Measurements from ENCODE around the gene PTAR1. TPM values are rescaled to one million over a fixed set of nuclear protein-coding genes. Genes with fewer than 3 reads are reported as not detected.

Gene PTAR1
- total RNA-seq, 1 experiment from 2014 or later = 32.2 TPM

DNA sequence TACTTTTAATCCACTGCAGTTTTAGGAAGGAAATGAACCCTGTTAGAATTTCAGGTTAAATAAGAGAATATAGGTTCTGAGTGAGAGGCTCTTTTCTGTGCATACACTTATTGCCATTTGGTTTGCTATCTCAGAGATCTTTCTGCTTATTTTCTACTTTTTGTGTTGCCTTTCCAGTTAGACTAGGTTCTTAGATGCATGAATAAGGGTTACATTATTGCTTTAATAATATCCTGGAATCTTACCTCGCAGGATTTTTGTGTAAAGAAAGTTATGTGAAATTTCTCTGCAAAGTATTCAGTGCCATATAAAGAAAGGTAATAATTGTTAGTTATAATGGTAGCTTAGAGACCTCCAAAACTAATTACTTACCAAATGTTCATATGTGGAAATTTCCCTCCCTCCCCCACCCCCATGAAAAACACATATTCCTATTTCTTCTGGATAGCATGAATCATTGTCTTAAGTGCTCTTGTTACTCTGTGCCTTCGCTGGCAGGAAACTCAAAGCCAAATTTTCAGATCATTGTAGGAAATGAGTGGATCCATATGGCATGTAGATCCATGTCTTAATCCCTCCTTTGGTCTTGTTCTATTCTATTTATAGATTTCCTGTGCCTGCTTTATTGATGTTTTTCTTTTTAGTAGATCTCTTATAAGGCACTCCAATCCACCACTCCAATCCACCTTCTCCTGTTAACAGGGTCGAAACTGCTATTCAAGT is 84.9 kb downstream of the PTAR1 start:
- no peaks in the 10 kb centered on the region for H4K20me1 ChIP-seq (ENCODE audit: insufficient read depth)
- no peaks in the 10 kb centered on the region for H3K36me3 ChIP-seq (ENCODE audit: control insufficient read depth in 1 of 2, insufficient read depth in 2 of 2, low read length in 2 of 2)
- intact Hi-C loops (cut with micrococcal nuclease) = loop anchor here (5.0 kb wide), 4 partner anchors 82 to 257 kb away; no protein-coding TSS in a partner anchor
- H2AFZ ChIP-seq (ENCODE audit: low read depth, low read length, poor library complexity, severe bottlenecking) = peak overlapping the region; percentile 65
- CTCF ChIA-PET = interaction anchor here (2.7 to 3.0 kb wide), 2 partner anchors 245 to 436 kb away, joined by 5 to 12 read pairs; no protein-coding TSS in a partner anchor
- no TSS peak for BruUV-seq (replicated peaks)
- POLR2A ChIA-PET = no interaction called here
- RAD21 ChIA-PET (ENCODE audit: low non-redundant PET in 1 of 2, low total read pairs in 2 of 2, uncharacterized antibody in 2 of 2, unreplicated experiment in 2 of 2) = no interaction called here
- H3K27me3 ChIP-seq (ENCODE audit: insufficient read depth, low read length) = no peaks in the 10 kb centered on the region; the same call in 1 of the 2 replicates
- H3K4me1 ChIP-seq (ENCODE audit: control insufficient read depth in 1 of 2, insufficient read depth in 2 of 2, low read length in 2 of 2) = peaks cover 3 to 14% of the 10 kb centered on the region in 2 experiments; a peak in 3 of 4 replicates
- no peaks in the 10 kb centered on the region for H3K9me3 ChIP-seq (ENCODE audit: control insufficient read depth in 1 of 2, insufficient read depth in 1 of 2, low read depth in 1 of 2, low read length in 2 of 2)
- TF ChIP-seq FOSL1 (IDR thresholded peaks at IDR 0.05; ENCODE audit: low read depth) (no peak), CBX3 (IDR thresholded peaks at IDR 0.05; ENCODE audit: low read depth) (no peak), EZH2 (IDR thresholded peaks at IDR 0.05) (no peak), ZBTB33 (IDR thresholded peaks at IDR 0.05; ENCODE audit: extremely low read depth, insufficient replicate concordance, low read length) (no peak), POLR2AphosphoS5 (IDR thresholded peaks at IDR 0.05; ENCODE audit: low read depth, low read length) (no peak), MAX (IDR thresholded peaks at IDR 0.05) (no peak), SRF (IDR thresholded peaks at IDR 0.05; ENCODE audit: low read depth) (no peak), TCF7L2 (IDR thresholded peaks at IDR 0.05; ENCODE audit: borderline replicate concordance, extremely low read depth, insufficient read depth, insufficient read length) (no peak), JUND (IDR thresholded peaks at IDR 0.05) (no peak), RAD21 (IDR thresholded peaks at IDR 0.05; ENCODE audit: low read depth) (no peak), ATF3 (IDR thresholded peaks at IDR 0.05) (no peak), EZH2phosphoT487 (IDR thresholded peaks at IDR 0.05; ENCODE audit: borderline replicate concordance) (no peak), ELF1 (IDR thresholded peaks at IDR 0.05; ENCODE audit: borderline replicate concordance, low read depth) (no peak)
- H3K9me2 ChIP-seq (ENCODE audit: insufficient read depth) = no peaks in the 10 kb centered on the region
- H3K9ac ChIP-seq (ENCODE audit: low read length) = no peak overlapping the region
- DNase-seq (ENCODE audit: low read depth, low spot score) = no peak
- H3K4me2 ChIP-seq (ENCODE audit: low read length) = no peak overlapping the region
- H3K27ac ChIP-seq (ENCODE audit: low read depth, low read length) = no peak overlapping the region
- H3K79me2 ChIP-seq (ENCODE audit: insufficient read depth, low read length) = no peaks in the 10 kb centered on the region
- no peak for ATAC-seq
- no peak overlapping the region for H3K4me3 ChIP-seq (replicated peaks in 1 of 2; ENCODE audit: low read depth in 1 of 2, low read length in 2 of 2)
